ENCODE measurements around the gene SHISA7. TPM values are rescaled to one million over a fixed set of nuclear protein-coding genes. Genes with fewer than 3 reads are reported as not detected.

SHISA7 gene
- total RNA-seq, 3 donors from 2014 or later (not counting 1 experiment from before 2014, with no cell fraction given) = not detected

DNA sequence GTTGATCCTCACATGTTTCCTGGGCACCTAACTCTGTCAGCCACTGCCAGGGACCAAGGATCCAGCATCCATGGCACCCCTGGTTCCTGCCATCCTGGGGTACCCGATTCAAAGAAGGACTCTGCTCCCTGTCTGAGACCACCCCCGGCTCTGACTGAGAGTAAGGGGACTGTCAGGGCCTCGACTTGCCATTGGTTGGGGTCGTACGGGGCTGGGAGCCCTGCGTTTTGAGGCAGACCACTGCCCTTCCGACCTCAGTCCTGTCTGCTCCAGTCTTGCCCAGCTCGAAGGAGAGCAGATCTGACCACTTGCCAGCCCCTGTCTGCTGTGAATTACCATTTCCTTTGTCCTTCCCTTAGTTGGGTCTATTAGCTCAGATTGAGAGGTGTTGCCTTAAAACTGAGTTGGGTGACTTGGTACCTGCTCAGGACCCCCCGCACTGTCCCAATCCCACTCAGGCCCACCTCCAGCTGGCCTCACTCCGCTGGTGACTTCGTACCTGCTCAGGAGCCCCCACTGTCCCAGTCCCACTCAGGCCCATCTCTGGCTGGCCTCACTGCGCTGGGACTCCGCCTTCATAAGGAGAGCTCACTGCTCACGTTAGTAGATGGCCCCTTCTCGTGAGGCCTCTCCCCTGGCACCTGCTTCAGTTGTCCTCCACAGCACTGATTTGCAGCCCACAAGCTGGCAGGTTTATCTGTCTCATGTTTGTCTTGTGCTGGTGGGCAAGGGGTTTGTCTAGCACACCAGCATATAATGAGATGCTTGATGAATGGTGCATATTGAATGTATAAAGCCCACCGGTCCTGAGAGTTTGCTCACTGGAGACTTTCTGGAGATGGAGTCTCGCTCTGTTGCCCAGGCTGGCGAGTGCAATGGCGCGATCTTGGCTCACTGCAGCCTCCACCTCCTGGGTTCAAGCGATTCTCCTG lies 53.4 kb downstream of the SHISA7 start:
- Histone ChIP-seq H3K4me3 (ENCODE audit: low read length) (no peak overlapping the region), H3K9me3 (ENCODE audit: control insufficient read depth, insufficient read depth, low read length) (no peaks in the 10 kb centered on the region), H3K27me3 (ENCODE audit: control insufficient read depth, insufficient read depth, low read length) (no peaks in the 10 kb centered on the region), H3K36me3 (ENCODE audit: control insufficient read depth, insufficient read depth, low read length) (peaks cover 43% of the 10 kb centered on the region), H3K27ac (ENCODE audit: low read length) (no peak overlapping the region), H3K4me1 (ENCODE audit: control insufficient read depth, insufficient read depth, low read length) (peaks cover 49% of the 10 kb centered on the region)
- H3K27me3 Mint-ChIP-seq (ENCODE audit: low read depth in 2 of 2) = no peaks in the 10 kb centered on the region
- intact Hi-C loops (cut with micrococcal nuclease) = no loop called here
- ATAC-seq = no peak
- H3K27ac Mint-ChIP-seq = peak overlapping the region; percentile 80 to 81
- peaks cover 36 to 61% of the 10 kb centered on the region in 2 donors for H3K4me1 Mint-ChIP-seq
- TF ChIP-seq, protein P1, sequence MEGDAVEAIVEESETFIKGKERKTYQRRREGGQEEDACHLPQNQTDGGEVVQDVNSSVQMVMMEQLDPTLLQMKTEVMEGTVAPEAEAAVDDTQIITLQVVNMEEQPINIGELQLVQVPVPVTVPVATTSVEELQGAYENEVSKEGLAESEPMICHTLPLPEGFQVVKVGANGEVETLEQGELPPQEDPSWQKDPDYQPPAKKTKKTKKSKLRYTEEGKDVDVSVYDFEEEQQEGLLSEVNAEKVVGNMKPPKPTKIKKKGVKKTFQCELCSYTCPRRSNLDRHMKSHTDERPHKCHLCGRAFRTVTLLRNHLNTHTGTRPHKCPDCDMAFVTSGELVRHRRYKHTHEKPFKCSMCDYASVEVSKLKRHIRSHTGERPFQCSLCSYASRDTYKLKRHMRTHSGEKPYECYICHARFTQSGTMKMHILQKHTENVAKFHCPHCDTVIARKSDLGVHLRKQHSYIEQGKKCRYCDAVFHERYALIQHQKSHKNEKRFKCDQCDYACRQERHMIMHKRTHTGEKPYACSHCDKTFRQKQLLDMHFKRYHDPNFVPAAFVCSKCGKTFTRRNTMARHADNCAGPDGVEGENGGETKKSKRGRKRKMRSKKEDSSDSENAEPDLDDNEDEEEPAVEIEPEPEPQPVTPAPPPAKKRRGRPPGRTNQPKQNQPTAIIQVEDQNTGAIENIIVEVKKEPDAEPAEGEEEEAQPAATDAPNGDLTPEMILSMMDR (IDR thresholded peaks at IDR 0.05) = no peak
- peak overlapping the region; percentile 49 for H3K4me3 Mint-ChIP-seq
- H3K36me3 Mint-ChIP-seq = no peaks in the 10 kb centered on the region
- WGBS (ENCODE audit: insufficient coverage) = 91% methylated on average over 21 of the region's 21 CpGs
- no peaks in the 10 kb centered on the region for H3K9me3 Mint-ChIP-seq
- DNase-seq = no peak

DNA sequence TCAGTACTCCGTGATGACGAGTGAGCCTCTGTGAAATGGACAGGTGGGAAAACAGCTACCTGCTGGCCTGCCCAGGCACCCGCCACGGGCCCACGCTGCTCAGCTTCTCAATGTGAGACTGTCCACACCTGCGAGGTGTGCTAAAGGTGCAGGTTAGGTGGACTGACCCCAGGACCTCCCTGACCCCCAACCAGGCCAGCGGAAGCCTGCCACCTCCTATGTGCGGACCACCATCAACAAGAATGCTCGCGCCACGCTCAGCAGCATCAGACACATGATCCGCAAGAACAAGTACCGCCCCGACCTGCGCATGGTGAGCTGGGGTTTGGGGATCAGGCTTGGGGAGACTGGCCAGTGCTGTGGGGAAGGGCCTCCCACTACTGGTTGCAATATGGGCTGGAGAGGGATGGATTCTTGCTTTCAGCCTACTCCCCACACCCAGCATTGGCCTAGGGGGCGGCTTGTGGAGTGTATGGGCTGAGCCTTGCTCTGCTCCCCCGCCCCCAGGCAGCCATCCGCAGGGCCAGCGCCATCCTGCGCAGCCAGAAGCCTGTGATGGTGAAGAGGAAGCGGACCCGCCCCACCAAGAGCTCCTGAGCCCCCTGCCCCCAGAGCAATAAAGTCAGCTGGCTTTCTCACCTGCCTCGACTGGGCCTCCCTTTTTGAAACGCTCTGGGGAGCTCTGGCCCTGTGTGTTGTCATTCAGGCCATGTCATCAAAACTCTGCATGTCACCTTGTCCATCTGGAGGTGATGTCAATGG lies 55.2 kb downstream of the SHISA7 start:
- H3K36me3 ChIP-seq (ENCODE audit: control insufficient read depth, insufficient read depth, low read length) = peaks cover 43% of the 10 kb centered on the region
- TF ChIP-seq, protein P1 (IDR thresholded peaks at IDR 0.05) = no peak
- H3K27ac ChIP-seq (ENCODE audit: low read length) = no peak overlapping the region
- Mint-ChIP-seq H3K9me3 (no peaks in the 10 kb centered on the region), H3K27ac (peak overlapping the region; percentile 94 to 100), H3K27me3 (ENCODE audit: low read depth in 2 of 2) (no peaks in the 10 kb centered on the region), H3K36me3 (no peaks in the 10 kb centered on the region), H3K4me3 (peak overlapping the region; percentile 97), H3K4me1 (peaks cover 42 to 67% of the 10 kb centered on the region in 2 donors)
- no peaks in the 10 kb centered on the region for H3K27me3 ChIP-seq (ENCODE audit: control insufficient read depth, insufficient read depth, low read length)
- ATAC-seq (no peak), DNase-seq (no peak)
- H3K9me3 ChIP-seq (ENCODE audit: control insufficient read depth, insufficient read depth, low read length) = no peaks in the 10 kb centered on the region
- no peak overlapping the region for H3K4me3 ChIP-seq (ENCODE audit: low read length)
- H3K4me1 ChIP-seq (ENCODE audit: control insufficient read depth, insufficient read depth, low read length) = peaks cover 60% of the 10 kb centered on the region
- intact Hi-C loops (cut with micrococcal nuclease) = no loop called here
- 88% methylated on average over 23 of the region's 24 CpGs for WGBS (ENCODE audit: insufficient coverage)

DNA sequence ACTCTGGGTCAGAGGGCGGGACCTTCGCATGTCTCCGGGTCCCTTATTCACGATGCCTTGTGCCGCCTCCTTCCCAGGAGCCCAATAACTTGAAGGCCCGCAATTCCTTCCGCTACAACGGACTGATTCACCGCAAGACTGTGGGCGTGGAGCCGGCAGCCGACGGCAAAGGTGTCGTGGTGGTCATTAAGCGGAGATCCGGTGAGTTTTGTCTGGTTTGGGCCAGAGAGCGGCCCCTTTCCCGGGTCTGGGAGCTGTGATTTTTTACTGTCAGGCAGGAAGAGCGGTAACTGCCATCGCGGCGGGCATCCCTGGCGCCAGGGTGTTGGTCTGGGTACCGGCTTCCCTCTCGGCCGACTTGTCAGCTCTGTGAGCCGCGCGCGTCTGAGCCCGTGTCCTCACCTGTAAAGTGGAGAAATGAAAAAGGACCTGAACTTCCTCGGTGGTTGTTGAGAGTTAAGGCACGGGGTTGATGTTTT lies 56.6 kb downstream of the SHISA7 start:
- Histone ChIP-seq H3K4me3 (ENCODE audit: low read length) (peak overlapping the region; percentile 72), H3K27me3 (ENCODE audit: control insufficient read depth, insufficient read depth, low read length) (no peaks in the 10 kb centered on the region), H3K27ac (ENCODE audit: low read length) (peak overlapping the region; percentile 94), H3K9me3 (ENCODE audit: control insufficient read depth, insufficient read depth, low read length) (no peaks in the 10 kb centered on the region), H3K4me1 (ENCODE audit: control insufficient read depth, insufficient read depth, low read length) (peaks cover 63% of the 10 kb centered on the region), H3K36me3 (ENCODE audit: control insufficient read depth, insufficient read depth, low read length) (peaks cover 43% of the 10 kb centered on the region)
- Mint-ChIP-seq H3K36me3 (no peaks in the 10 kb centered on the region), H3K27ac (peak overlapping the region; percentile 94 to 100), H3K4me3 (peak overlapping the region; percentile 97), H3K4me1 (peaks cover 52 to 78% of the 10 kb centered on the region in 2 donors), H3K27me3 (ENCODE audit: low read depth in 2 of 2) (no peaks in the 10 kb centered on the region), H3K9me3 (no peaks in the 10 kb centered on the region)
- TF ChIP-seq, protein P1 (IDR thresholded peaks at IDR 0.05) = no peak
- DNase-seq (no peak), ATAC-seq (no peak)
- intact Hi-C loops (cut with micrococcal nuclease) = no loop called here
- 1% methylated on average over 33 of the region's 33 CpGs for WGBS (ENCODE audit: insufficient coverage)

Measured in natural killer cell (primary cell).